PFSK-1 (cell line): ENCODE data around the gene FRMD4A.

Experiments
- FOXP2 ChIP-seq: optimal IDR thresholded peaks from 2 replicates; pipeline ENCODE3; 2011; ENCODE audit warnings: borderline replicate concordance, control low read depth, inconsistent platforms; ENCODE audit not compliant: insufficient read depth; ENCODE audit errors: extremely low read length, extremely low read depth
- POLR2AphosphoS5 ChIP-seq: IDR thresholded peaks from 2 replicates; pipeline ENCODE4 v1.6.1; 2012; ENCODE audit warnings: low read depth, mild to moderate bottlenecking, control low read depth, low read length, moderate library complexity
- REST ChIP-seq, 2 experiments: IDR thresholded peaks; 2 replicates each; pipeline versions ENCODE4 v1.6.1 to v1.8.0; 2011 to 2012; ENCODE audit warnings: low read depth in 2 of 2, low read length in 2 of 2, control low read depth in 1 of 2, inconsistent platforms in 1 of 2, mild to moderate bottlenecking in 1 of 2, moderate library complexity in 1 of 2; ENCODE audit not compliant: insufficient read depth in 1 of 2
- SIN3A ChIP-seq: IDR thresholded peaks from 2 replicates; pipeline ENCODE4 v1.6.1; 2012; ENCODE audit warnings: mild to moderate bottlenecking, low read length, moderate library complexity, borderline replicate concordance; ENCODE audit not compliant: insufficient read depth
- TAF1 ChIP-seq: IDR thresholded peaks from 2 replicates; pipeline ENCODE4 v1.6.1; 2012; ENCODE audit warnings: low read length, control low read depth, borderline replicate concordance; ENCODE audit not compliant: insufficient read depth

- no peak for TF ChIP-seq POLR2AphosphoS5
- no peak for TF ChIP-seq TAF1
- TF ChIP-seq SIN3A, result no peak
- TF ChIP-seq REST (IDR thresholded peaks at IDR 0.05; ENCODE audit: insufficient read depth in 1 of 2, low read depth in 2 of 2, low read length in 2 of 2), result no peak
- TF ChIP-seq FOXP2, result no peak
Measured at GRCh38 chr10:13891128-13892000, 439.4 kb downstream of the FRMD4A start.
